GM18526 (cell line): ENCODE measurements around the gene ELK3.

Source experiments
- POLR2A ChIP-seq: IDR thresholded peaks from 3 replicates; pipeline ENCODE4 v1.6.1; 2011; ENCODE audit not compliant: insufficient read length; ENCODE audit errors: extremely low read depth

ELK3 gene

GRCh38 chr12:96271469-96272199 is 77.5 kb downstream of the ELK3 start:
- no peak for TF ChIP-seq POLR2A

GRCh38 chr12:96274331-96274730 is 80.2 kb downstream of the ELK3 start:
- TF ChIP-seq POLR2A = no peak

- no peak for TF ChIP-seq POLR2A
These were observed 91.0 kb downstream of the ELK3 start for GRCh38 chr12:96285158-96285557.

GRCh38 chr12:96289067-96289466 is 94.9 kb downstream of the ELK3 start:
- TF ChIP-seq POLR2A = no peak

GRCh38 chr12:96293093-96293492 is 98.9 kb downstream of the ELK3 start:
- TF ChIP-seq POLR2A = no peak

- TF ChIP-seq POLR2A = no peak
These were observed 100.7 kb downstream of the ELK3 start for GRCh38 chr12:96294831-96295230.

GRCh38 chr12:96295532-96296160 is 101.5 kb downstream of the ELK3 start:
- no peak for TF ChIP-seq POLR2A

- no peak for TF ChIP-seq POLR2A
These were observed 103.3 kb downstream of the ELK3 start for GRCh38 chr12:96297504-96297903.

GRCh38 chr12:96300064-96300463 is 105.9 kb downstream of the ELK3 start:
- no peak for TF ChIP-seq POLR2A

GRCh38 chr12:96301732-96302131 is 107.6 kb downstream of the ELK3 start:
- no peak for TF ChIP-seq POLR2A

GRCh38 chr12:96302687-96303310 is 108.6 kb downstream of the ELK3 start:
- no peak for TF ChIP-seq POLR2A

- TF ChIP-seq POLR2A = no peak
These were observed 109.5 kb downstream of the ELK3 start for GRCh38 chr12:96303653-96304052.

- TF ChIP-seq POLR2A = no peak
These were observed 111.5 kb downstream of the ELK3 start for GRCh38 chr12:96305665-96306064.

GRCh38 chr12:96308881-96309280 is 114.7 kb downstream of the ELK3 start:
- no peak for TF ChIP-seq POLR2A

- TF ChIP-seq POLR2A = no peak
These were observed 115.9 kb downstream of the ELK3 start for GRCh38 chr12:96310067-96310466.

GRCh38 chr12:96311191-96311590 is 117.0 kb downstream of the ELK3 start:
- no peak for TF ChIP-seq POLR2A
